NT2/D1 (cell line): Measurements from ENCODE around the gene RPF1.

ENCODE experiments used
- SUZ12 ChIP-seq: IDR thresholded peaks from 2 replicates; pipeline ENCODE4 v1.6.1; 2011; ENCODE audit not compliant: insufficient read length, insufficient read depth; ENCODE audit errors: extremely low read depth
- YY1 ChIP-seq: IDR thresholded peaks from 2 replicates; pipeline ENCODE4 v1.6.1; 2011; ENCODE audit not compliant: insufficient read length, insufficient read depth
- ZNF274 ChIP-seq: IDR thresholded peaks from 2 replicates; pipeline ENCODE4 v1.6.1; 2011; ENCODE audit warnings: mild to moderate bottlenecking, low read depth, low read length

- TF ChIP-seq ZNF274 (no peak), SUZ12 (no peak), YY1 (no peak)
Measured at GRCh38 chr1:84476225-84476624, 2.8 kb upstream of the RPF1 start.
